IMR-90 (cell line): ENCODE data around the gene BDH1. TPM values are rescaled to one million over a fixed set of nuclear protein-coding genes. Genes with fewer than 3 reads are reported as not detected.
"Not testable (repeated sequence)": the region's sequence is repeated elsewhere in the genome, so short reads cannot be mapped to it uniquely, and the experiment has no call there.

ENCODE experiments used
- ATAC-seq: fragments of 200-7000 bp; cut with Tn5 transposase; 2 replicates; pipeline ENCODE4 v1.9.1; 2020; ENCODE audit warnings: low read depth, mild to moderate bottlenecking, moderate library complexity
- BruUV-seq: library from RNA; stranded (reverse); fragments of 400-500 nt; replicated peaks from 2 replicates; lab custom pipeline; 2021; lab: Mats Ljungman, UMichigan
- CTCF ChIA-PET: fragments of 300-600 bp; formaldehyde crosslinking; extraction: SDS; loops from one replicate; lab custom pipeline; 2021; ENCODE audit warnings: antibody characterized with exemption; lab: Yijun Ruan, JAX
- POLR2A ChIA-PET: fragments of 300-600 bp; sonication (Branson Sonifier 250); formaldehyde crosslinking; loops from one replicate; lab custom pipeline; 2022; ENCODE audit warnings: antibody characterized with exemption; ENCODE audit not compliant: unreplicated experiment; lab: Charles Lee
- DNase-seq: peaks from one replicate; pipeline ENCODE4 v3.0.0; 2013
- H2AFZ ChIP-seq: replicated peaks from 2 replicates; pipeline ENCODE3; 2013; ENCODE audit warnings: low read length, mild to moderate bottlenecking; ENCODE audit not compliant: poor library complexity
- H2AK5ac ChIP-seq: 2 replicates; pipeline ENCODE4 v1.6.1; 2013; ENCODE audit warnings: low read depth, low read length, inconsistent platforms
- H2AK9ac ChIP-seq: replicated peaks from 2 replicates; pipeline ENCODE3; 2013; ENCODE audit warnings: mild to moderate bottlenecking, low read depth, low read length, moderate library complexity; ENCODE audit not compliant: poor library complexity
- H2BK120ac ChIP-seq: 2 replicates; pipeline ENCODE4 v1.6.1; 2013; ENCODE audit warnings: low read depth, low read length, inconsistent platforms
- H2BK15ac ChIP-seq: 3 replicates; pipeline ENCODE4 v1.6.1; 2013; ENCODE audit warnings: low read depth, low read length, inconsistent platforms
- H2BK20ac ChIP-seq: 2 replicates; pipeline ENCODE4 v1.6.1; 2013; ENCODE audit warnings: low read depth, mild to moderate bottlenecking, inconsistent platforms, low read length, moderate library complexity
- H2BK5ac ChIP-seq: 2 replicates; pipeline ENCODE4 v1.6.1; 2013; ENCODE audit warnings: mild to moderate bottlenecking, low read depth, low read length, inconsistent platforms; ENCODE audit not compliant: poor library complexity, severe bottlenecking
- H3K14ac ChIP-seq: replicated peaks from 2 replicates; pipeline ENCODE4 v1.6.1; 2013; ENCODE audit warnings: low read depth, low read length, inconsistent platforms
- H3K18ac ChIP-seq: 2 replicates; pipeline ENCODE4 v1.6.1; 2013; ENCODE audit warnings: low read depth, low read length, control low read depth
- H3K23ac ChIP-seq: 2 replicates; pipeline ENCODE4 v1.6.1; 2013; ENCODE audit warnings: low read depth, low read length, inconsistent platforms
- H3K27ac ChIP-seq: 2 replicates; pipeline ENCODE4 v1.5.1; 2013; ENCODE audit warnings: mild to moderate bottlenecking, control low read depth, low read length; ENCODE audit not compliant: insufficient read depth
- H3K27me3 ChIP-seq: 2 replicates; pipeline ENCODE4 v1.6.1; 2013; ENCODE audit warnings: low read length; ENCODE audit not compliant: control insufficient read depth, insufficient read depth
- H3K36me3 ChIP-seq: 2 replicates; pipeline ENCODE4 v1.6.1; 2013; ENCODE audit warnings: low read length, mixed read lengths; ENCODE audit not compliant: control insufficient read depth, insufficient read depth
- H3K4ac ChIP-seq: 2 replicates; pipeline ENCODE4 v1.6.1; 2013; ENCODE audit warnings: low read depth, low read length, inconsistent platforms
- H3K4me1 ChIP-seq: 2 replicates; pipeline ENCODE4 v1.6.1; 2013; ENCODE audit warnings: low read length, mixed read lengths; ENCODE audit not compliant: control insufficient read depth, insufficient read depth
- H3K4me2 ChIP-seq: 2 replicates; pipeline ENCODE4 v1.6.1; 2013; ENCODE audit warnings: low read depth, mild to moderate bottlenecking, control low read depth, low read length, moderate library complexity
- H3K4me3 ChIP-seq: 2 replicates; pipeline ENCODE4 v1.5.1; 2013; ENCODE audit warnings: low read depth, mild to moderate bottlenecking, control low read depth, low read length, moderate library complexity; ENCODE audit not compliant: insufficient read depth
- H3K56ac ChIP-seq: 2 replicates; pipeline ENCODE4 v1.6.1; 2013; ENCODE audit warnings: low read length, inconsistent platforms; ENCODE audit not compliant: insufficient read depth; ENCODE audit errors: extremely low read depth
- H3K79me1 ChIP-seq, 2 experiments: 2 replicates each; pipeline ENCODE4 v1.6.1; 2013; ENCODE audit warnings: low read length in 2 of 2, inconsistent platforms in 1 of 2, low read depth in 1 of 2
- H3K9ac ChIP-seq: 2 replicates; pipeline ENCODE4 v1.6.1; 2013; ENCODE audit warnings: low read depth, low read length, control low read depth
- H3K9me1 ChIP-seq: 2 replicates; pipeline ENCODE4 v1.6.1; 2013; ENCODE audit warnings: low read length, inconsistent platforms; ENCODE audit not compliant: insufficient read depth
- H3K9me3 ChIP-seq: 2 replicates; pipeline ENCODE4 v1.6.1; 2013; ENCODE audit warnings: low read length; ENCODE audit not compliant: control insufficient read depth, insufficient read depth
- H4K20me1 ChIP-seq: 2 replicates; pipeline ENCODE4 v1.6.1; 2013; ENCODE audit warnings: low read length, inconsistent platforms; ENCODE audit not compliant: insufficient read depth
- H4K5ac ChIP-seq: 2 replicates; pipeline ENCODE4 v1.6.1; 2013; ENCODE audit warnings: mild to moderate bottlenecking, low read depth, low read length, control low read depth
- H4K8ac ChIP-seq, 2 experiments: 2 replicates each; pipeline ENCODE4 v1.6.1; 2013; ENCODE audit warnings: low read depth in 2 of 2, low read length in 2 of 2, control low read depth in 1 of 2, inconsistent platforms in 1 of 2
- H4K91ac ChIP-seq: 2 replicates; pipeline ENCODE4 v1.6.1; 2013; ENCODE audit warnings: low read depth, low read length, inconsistent platforms; ENCODE audit not compliant: insufficient read depth
- BHLHE40 ChIP-seq: fragments of 150-350 bp; IDR thresholded peaks from 2 replicates; pipeline ENCODE4 v1.6.1; 2016; ENCODE audit warnings: mild to moderate bottlenecking, low read depth, low read length
- CEBPB ChIP-seq: IDR thresholded peaks from 2 replicates; pipeline ENCODE4 v1.6.1; 2012; ENCODE audit warnings: low read depth, low read length, improper control_type of control experiment
- MXI1 ChIP-seq: IDR thresholded peaks from 2 replicates; pipeline ENCODE4 v1.6.1; 2012; ENCODE audit warnings: low read depth, mild to moderate bottlenecking, low read length, moderate library complexity, borderline replicate concordance
- NFE2L2 ChIP-seq: fragments of 150-350 bp; IDR thresholded peaks from 2 replicates; pipeline ENCODE4 v1.6.1; 2016; ENCODE audit warnings: low read depth, mild to moderate bottlenecking, low read length
- POLR2A ChIP-seq: IDR thresholded peaks from 2 replicates; pipeline ENCODE4 v1.6.1; 2012; ENCODE audit warnings: mild to moderate bottlenecking, low read depth, low read length
- SMC3 ChIP-seq: fragments of 150-350 bp; IDR thresholded peaks from 2 replicates; pipeline ENCODE4 v1.6.1; 2016; ENCODE audit warnings: low read depth, mild to moderate bottlenecking, antibody characterized with exemption, low read length, moderate library complexity
- WGBS, 2 experiments: methylation state at CpG; one replicate each; pipeline versions ENCODE4 v1.1.5 to v1.1.7; 2013; ENCODE audit warnings: missing lambda C conversion rate in 2 of 2; ENCODE audit not compliant: insufficient read length in 1 of 2; ENCODE audit errors: extremely low coverage in 2 of 2; 5-methylcytosine and 5-hydroxymethylcytosine counted together
- dilution Hi-C: fragments of 300-500 bp; cut with HindIII; formaldehyde crosslinking; loops from one replicate; pipeline ENCODE4 v1.14.3; 2018; ENCODE audit warnings: low sequenced_read_pairs; ENCODE audit not compliant: unreplicated experiment
- in situ Hi-C: fragments of 300-500 bp; cut with MboI; formaldehyde crosslinking; loops from 3 replicates; pipeline ENCODE4 v1.14.3; 2019; ENCODE audit warnings: low sequenced_read_pairs, inconsistent platforms, mixed read lengths
- intact Hi-C: fragments of 100-400 bp; cut with micrococcal nuclease; formaldehyde crosslinking; loops from 2 replicates; pipeline ENCODE4 v1.10.0; 2022
- polyA plus RNA-seq, 3 experiments: library from polyadenylated mRNA; depleted of rRNA; stranded (reverse); fragments of >200 nt; gene quantifications; 2 replicates each; pipeline ENCODE4 v1.2.3, GENCODE V29; 2012; ENCODE audit warnings: low replicate concordance in 1 of 3
- total RNA-seq: library from RNA; depleted of rRNA; stranded (reverse); fragments of >200 nt; gene quantifications from 2 replicates; pipeline ENCODE4 v1.2.3, GENCODE V29; 2012
- TF ChIP-seq, protein P1 (sequence below): fragments of 150-350 bp; IDR thresholded peaks from 2 replicates; pipeline ENCODE4 v1.6.1; 2016; ENCODE audit warnings: low read depth, mild to moderate bottlenecking, low read length, moderate library complexity, borderline replicate concordance
- TF ChIP-seq, protein P2 (sequence below): fragments of 150-350 bp; IDR thresholded peaks from 2 replicates; pipeline ENCODE4 v1.6.1; 2017; ENCODE audit warnings: mild to moderate bottlenecking, antibody characterized with exemption, low read length, low read depth

BDH1 gene
- total and polyA plus RNA-seq, 2 of the 4 experiments (the other 2 are of a cell fraction): 2.7 to 4.4 TPM

DNA sequence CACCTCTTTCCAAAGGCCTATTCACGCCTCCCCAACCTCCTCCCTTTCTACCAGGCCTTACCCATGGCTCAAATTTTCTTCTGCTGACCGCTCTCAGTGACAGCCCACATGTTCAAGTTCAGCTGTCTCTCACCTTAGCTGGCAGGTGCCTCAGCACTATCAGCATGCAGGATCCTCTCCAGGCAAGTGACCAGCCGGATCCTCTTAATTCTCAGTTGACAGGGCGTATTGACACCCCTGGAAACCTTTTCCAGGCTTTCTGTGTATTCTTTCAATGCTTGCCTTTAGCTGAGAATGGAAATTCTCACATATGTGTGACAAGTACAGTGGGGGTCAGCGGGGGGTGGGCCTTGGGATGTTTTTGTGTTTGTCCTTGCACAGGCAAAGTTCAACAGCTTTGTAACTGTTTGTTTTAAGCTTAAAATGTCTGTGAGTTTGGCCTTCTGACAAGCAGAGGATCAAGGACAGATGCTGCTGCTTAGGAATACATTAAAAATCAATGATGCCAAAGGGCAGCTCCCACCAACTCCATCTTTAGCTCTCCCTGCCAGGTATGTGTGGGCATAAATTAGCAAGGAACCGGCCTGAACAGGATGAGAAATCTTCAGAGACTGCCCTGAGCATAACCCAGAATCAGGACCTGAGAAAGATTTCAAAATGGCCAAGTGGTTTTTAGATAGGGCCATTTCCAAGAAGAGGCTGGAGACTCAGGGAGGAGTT lies 17.4 kb upstream of the BDH1 start:
- H4K91ac ChIP-seq: no peak overlapping the region
- no peak overlapping the region for H2AK9ac ChIP-seq
- no peak overlapping the region for H3K27ac ChIP-seq
- no peaks in the 10 kb centered on the region for H3K79me1 ChIP-seq
- 24% methylated on average over 4 of the region's 6 CpGs; no CpG with 5 or more reads in 1 of the 2 experiments for WGBS, 2 experiments
- in situ Hi-C loops (no loop called here), dilution Hi-C loops (no loop called here), intact Hi-C loops (no loop called here)
- no peak for TF ChIP-seq CEBPB
- TF ChIP-seq, protein P1, sequence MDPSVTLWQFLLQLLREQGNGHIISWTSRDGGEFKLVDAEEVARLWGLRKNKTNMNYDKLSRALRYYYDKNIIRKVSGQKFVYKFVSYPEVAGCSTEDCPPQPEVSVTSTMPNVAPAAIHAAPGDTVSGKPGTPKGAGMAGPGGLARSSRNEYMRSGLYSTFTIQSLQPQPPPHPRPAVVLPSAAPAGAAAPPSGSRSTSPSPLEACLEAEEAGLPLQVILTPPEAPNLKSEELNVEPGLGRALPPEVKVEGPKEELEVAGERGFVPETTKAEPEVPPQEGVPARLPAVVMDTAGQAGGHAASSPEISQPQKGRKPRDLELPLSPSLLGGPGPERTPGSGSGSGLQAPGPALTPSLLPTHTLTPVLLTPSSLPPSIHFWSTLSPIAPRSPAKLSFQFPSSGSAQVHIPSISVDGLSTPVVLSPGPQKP: no peak
- TF ChIP-seq POLR2A: no peak
- no peak for TF ChIP-seq SMC3
- TF ChIP-seq, protein P2, sequence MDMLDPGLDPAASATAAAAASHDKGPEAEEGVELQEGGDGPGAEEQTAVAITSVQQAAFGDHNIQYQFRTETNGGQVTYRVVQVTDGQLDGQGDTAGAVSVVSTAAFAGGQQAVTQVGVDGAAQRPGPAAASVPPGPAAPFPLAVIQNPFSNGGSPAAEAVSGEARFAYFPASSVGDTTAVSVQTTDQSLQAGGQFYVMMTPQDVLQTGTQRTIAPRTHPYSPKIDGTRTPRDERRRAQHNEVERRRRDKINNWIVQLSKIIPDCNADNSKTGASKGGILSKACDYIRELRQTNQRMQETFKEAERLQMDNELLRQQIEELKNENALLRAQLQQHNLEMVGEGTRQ: no peak
- TF ChIP-seq BHLHE40: no peak
- no peak for TF ChIP-seq NFE2L2
- TF ChIP-seq MXI1: no peak
- no peak for DNase-seq
- ATAC-seq: no peak
- H2BK15ac ChIP-seq: no peak overlapping the region
- H4K5ac ChIP-seq: no peak overlapping the region
- no peak overlapping the region for H3K4me3 ChIP-seq
- no peak overlapping the region for H2BK120ac ChIP-seq
- H2BK20ac ChIP-seq: no peak overlapping the region
- CTCF ChIA-PET: interaction anchor here (0.8 kb wide), 1 partner anchor 10 kb away, joined by 4 read pairs; no protein-coding TSS in a partner anchor
- H3K9me1 ChIP-seq: 0 out of 2 replicates have a peak, but pooled peaks cover 1% of the 10 kb centered on the region
- no peak overlapping the region for H3K56ac ChIP-seq
- no peak overlapping the region for H3K18ac ChIP-seq
- H3K14ac ChIP-seq: no peak overlapping the region
- no peak overlapping the region for H3K9ac ChIP-seq
- no peaks in the 10 kb centered on the region for H3K4me1 ChIP-seq
- no peak overlapping the region for H3K4me2 ChIP-seq
- H3K4ac ChIP-seq: no peak overlapping the region
- H3K9me3 ChIP-seq: no peaks in the 10 kb centered on the region
- no peak overlapping the region for H2AFZ ChIP-seq
- H4K20me1 ChIP-seq: no peaks in the 10 kb centered on the region
- no peaks in the 10 kb centered on the region for H3K36me3 ChIP-seq
- peaks cover 29% of the 10 kb centered on the region for H3K27me3 ChIP-seq
- POLR2A ChIA-PET: no interaction called here
- H4K8ac ChIP-seq: no peak overlapping the region
- no TSS peak for BruUV-seq
- H2AK5ac ChIP-seq: no peak overlapping the region
- H2BK5ac ChIP-seq: no peak overlapping the region
- no peak overlapping the region for H3K23ac ChIP-seq

DNA sequence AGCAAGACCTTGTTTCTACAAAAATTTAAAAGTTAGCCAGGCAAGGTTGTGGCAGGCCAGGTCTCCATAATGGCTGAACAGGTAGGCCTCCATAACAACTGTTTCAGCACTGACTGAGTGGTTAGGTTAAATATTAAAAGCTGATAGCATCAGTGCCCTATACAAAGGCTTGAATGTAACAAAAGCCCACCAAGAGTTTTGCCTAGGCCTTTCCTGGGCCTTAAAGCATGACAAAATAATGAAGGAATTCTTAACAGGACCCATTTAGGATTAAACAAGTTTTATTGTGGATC lies 16.1 kb upstream of the BDH1 start:
- H3K4me3 ChIP-seq, H2BK15ac ChIP-seq, POLR2A ChIA-PET, H3K9me3 ChIP-seq, BruUV-seq, H2BK20ac ChIP-seq, H4K8ac ChIP-seq, H3K18ac ChIP-seq, in situ Hi-C loops, H4K5ac ChIP-seq, H3K36me3 ChIP-seq, H3K9ac ChIP-seq, H2AK5ac ChIP-seq, H2BK5ac ChIP-seq, H2AFZ ChIP-seq, ATAC-seq, H3K23ac ChIP-seq, H3K56ac ChIP-seq, H4K91ac ChIP-seq, H3K4ac ChIP-seq, H2BK120ac ChIP-seq, CTCF ChIA-PET, DNase-seq, dilution Hi-C loops, H3K27ac ChIP-seq, H3K9me1 ChIP-seq, H3K79me1 ChIP-seq, H4K20me1 ChIP-seq, H3K4me1 ChIP-seq, H3K4me2 ChIP-seq, H2AK9ac ChIP-seq, intact Hi-C loops, H3K14ac ChIP-seq: not testable (repeated sequence)
- H3K27me3 ChIP-seq: peaks cover 32% of the 10 kb centered on the region
